Skeletal muscle cell (primary cell): ENCODE measurements around the gene MAP2K4.

Experiments
- DNase-seq: peaks from one replicate; pipeline ENCODE4 v3.0.0-alpha.2; 2010; ENCODE audit warnings: low read depth
- H3K4me3 ChIP-seq: 2 replicates; pipeline ENCODE4 v1.5.1; 2011; ENCODE audit warnings: low read depth, mild to moderate bottlenecking, control low read depth, low read length, moderate library complexity

The MAP2K4 gene

GRCh38 chr17:12034538-12034937 lies 13.9 kb downstream of the MAP2K4 start:
- H3K4me3 ChIP-seq, result no peak overlapping the region
- no peak for DNase-seq

DNA sequence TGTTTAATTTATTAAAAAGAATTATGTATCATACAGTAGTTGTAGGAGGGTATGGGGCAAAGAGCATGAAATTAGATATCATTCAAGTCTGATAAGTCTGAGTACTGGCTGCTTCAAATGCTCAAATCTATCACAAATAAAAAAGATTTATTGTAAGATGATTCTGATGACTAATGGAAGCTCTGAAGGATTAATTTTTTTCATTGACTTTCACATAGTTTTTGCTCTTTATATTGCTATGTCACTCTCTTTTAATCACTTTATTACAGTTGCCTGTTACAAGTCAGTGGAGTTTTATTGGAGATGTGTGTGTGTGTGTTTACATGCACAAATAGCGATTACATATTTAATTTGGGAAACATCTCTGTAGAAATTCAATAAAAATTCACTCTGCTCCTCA lies 15.0 kb downstream of the MAP2K4 start:
- no peak overlapping the region for H3K4me3 ChIP-seq
- DNase-seq, result no peak

GRCh38 chr17:12037970-12038369 lies 17.3 kb downstream of the MAP2K4 start:
- DNase-seq, result no peak
- H3K4me3 ChIP-seq, result no peak overlapping the region

- no peak overlapping the region for H3K4me3 ChIP-seq
- DNase-seq, result no peak
Observed at GRCh38 chr17:12040478-12040877, 19.8 kb downstream of the MAP2K4 start.

DNA sequence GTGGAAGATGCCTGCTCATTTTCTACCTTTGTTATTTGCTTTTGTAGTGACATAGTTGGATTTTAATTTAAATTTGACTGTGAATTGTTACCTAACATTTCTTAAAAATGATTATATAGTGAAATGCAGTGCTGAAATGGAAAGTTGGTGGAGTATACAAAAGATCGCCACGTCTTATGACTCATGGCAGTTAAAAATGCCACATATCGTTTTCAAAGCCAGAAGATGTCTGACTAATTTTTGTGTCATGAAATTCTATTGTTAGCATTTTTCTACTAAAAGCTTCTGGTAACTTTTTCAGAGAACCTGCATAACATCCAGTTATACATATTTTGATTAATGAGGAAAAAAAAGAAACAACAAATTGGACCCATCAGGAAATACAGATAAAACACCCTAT lies 20.6 kb downstream of the MAP2K4 start:
- DNase-seq, result peak; percentile 23
- H3K4me3 ChIP-seq, result no peak overlapping the region

DNA sequence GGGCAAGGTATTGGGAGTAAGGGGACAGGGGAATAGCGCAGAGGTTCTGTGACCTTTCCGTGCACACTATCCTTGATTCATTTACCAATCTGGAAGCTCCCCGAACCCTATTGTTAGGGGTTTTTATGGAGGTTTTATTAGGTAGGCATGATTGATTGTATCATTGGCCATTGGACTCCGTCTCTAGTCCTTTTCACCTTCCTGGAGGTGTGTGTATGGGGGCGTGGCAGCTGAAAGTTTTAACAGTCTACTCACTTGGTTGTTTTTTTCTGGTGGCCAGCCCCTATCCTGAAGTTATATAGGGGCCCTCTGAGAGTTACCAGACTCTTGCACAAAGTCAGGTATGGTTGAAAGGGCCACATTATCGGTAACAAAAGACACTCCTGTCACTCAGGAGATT lies 23.0 kb downstream of the MAP2K4 start:
- H3K4me3 ChIP-seq, result no peak overlapping the region
- DNase-seq, result no peak

DNA sequence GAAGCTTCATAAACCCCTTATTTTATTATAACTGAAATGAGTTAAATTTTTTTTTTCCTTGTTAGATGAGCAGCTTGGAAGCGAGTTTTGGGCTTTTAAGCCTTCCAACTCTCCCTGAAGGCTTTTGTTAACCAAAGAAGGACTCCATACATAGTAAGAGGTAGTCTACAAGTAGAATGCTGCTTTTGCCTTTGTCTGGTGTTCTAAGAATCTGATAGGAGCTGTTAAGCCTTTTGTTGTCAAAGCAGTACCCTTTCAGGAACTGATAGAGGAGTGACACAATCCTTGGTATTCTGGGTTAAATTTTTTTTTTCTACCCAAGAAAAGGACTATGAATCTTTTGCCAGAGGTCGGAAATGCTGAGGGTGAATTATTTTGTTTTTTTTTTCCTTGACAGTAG lies 26.1 kb downstream of the MAP2K4 start:
- H3K4me3 ChIP-seq, result no peak overlapping the region
- no peak for DNase-seq

DNA sequence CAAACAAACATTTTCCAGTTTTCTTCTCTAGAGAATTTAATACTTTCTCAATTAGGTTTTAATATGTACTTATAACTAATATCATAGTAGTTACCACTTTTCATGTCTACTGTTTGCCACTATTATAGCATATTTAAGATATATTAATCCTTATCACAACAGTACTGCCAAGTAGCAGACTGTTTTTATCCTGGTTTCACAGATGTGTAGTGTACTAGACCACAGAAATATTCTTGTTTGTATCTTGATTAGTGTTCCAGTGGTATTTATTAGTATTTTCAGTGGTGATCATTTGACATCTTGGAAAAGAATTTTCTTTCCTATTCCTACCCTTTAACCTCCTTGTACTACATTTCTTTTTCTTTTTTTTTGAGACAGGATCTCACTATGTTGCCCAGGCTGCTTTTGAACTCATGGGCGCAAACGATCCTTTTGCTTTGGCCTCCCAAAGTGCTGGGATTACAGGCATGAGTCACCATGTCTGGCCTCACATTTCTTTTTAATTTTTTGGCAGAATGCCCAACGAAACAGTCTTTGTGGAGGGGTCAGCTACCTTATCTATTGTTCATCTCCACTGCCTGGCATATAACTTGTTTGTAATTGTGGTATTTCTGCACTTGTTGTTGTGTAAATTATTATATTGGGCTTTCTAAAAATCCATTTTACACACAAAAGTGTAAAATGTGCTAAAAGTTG lies 27.2 kb downstream of the MAP2K4 start:
- no peak for DNase-seq
- no peak overlapping the region for H3K4me3 ChIP-seq

DNA sequence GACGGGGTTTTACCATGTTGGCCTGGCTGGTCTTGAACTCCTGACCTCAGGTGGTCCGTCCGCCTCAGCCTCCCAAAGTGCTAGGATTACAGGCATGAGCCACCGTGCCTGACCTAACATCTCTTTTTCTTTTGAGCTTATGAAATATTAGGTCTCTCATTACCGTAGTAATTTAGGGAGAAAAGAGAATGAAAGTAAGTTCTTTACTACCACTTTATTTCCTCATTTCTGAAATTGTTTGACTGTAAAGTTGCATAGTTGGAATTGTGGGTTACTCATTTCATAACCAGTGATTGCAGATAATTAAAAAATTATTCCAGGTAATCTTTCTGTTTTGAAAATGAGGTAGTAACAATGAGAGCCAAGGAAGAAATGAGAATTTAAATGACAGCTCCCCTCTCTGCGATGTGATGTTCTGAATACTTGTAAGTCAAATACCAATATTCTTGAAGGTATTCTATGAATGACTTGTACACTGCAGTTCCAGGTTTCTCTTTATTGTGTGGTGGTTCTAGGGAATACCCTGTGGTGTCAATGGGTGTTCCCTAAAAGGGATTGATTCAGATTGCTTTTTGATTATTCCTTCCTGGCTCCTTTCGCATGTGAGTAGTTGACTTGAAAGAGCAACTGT lies 28.3 kb downstream of the MAP2K4 start:
- DNase-seq, result no peak
- H3K4me3 ChIP-seq, result no peak overlapping the region

GRCh38 chr17:12050646-12051225 lies 30.1 kb downstream of the MAP2K4 start:
- no peak overlapping the region for H3K4me3 ChIP-seq
- DNase-seq, result no peak

GRCh38 chr17:12053552-12053951 lies 32.9 kb downstream of the MAP2K4 start:
- H3K4me3 ChIP-seq, result no peak overlapping the region
- no peak for DNase-seq

GRCh38 chr17:12055889-12056288 lies 35.2 kb downstream of the MAP2K4 start:
- H3K4me3 ChIP-seq, result no peak overlapping the region
- DNase-seq, result no peak

- no peak for DNase-seq
- no peak overlapping the region for H3K4me3 ChIP-seq
Observed at GRCh38 chr17:12057520-12057919, 36.8 kb downstream of the MAP2K4 start.

- H3K4me3 ChIP-seq, result no peak overlapping the region
- no peak for DNase-seq
Observed at GRCh38 chr17:12058535-12058934, 37.9 kb downstream of the MAP2K4 start.

DNA sequence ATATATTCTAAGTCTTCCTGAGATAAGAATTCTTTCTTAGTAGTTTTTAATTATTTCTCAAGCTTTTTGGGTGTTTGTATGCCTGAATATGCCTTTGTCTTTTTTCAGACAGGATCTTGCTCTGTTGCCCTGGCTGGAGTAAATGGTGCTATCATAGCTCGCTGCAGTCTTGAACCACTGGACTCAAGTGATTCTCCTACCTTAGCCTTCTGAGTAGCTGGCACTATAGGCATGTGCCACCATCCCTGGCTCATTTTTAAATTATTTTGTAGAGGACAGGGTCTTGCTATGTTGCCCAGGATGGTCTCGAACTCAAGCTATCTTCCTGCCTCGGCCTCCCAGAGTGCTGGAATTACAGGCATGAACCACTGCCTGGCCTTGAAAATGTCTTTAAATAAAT lies 41.6 kb downstream of the MAP2K4 start:
- no peak for DNase-seq
- no peak overlapping the region for H3K4me3 ChIP-seq

DNA sequence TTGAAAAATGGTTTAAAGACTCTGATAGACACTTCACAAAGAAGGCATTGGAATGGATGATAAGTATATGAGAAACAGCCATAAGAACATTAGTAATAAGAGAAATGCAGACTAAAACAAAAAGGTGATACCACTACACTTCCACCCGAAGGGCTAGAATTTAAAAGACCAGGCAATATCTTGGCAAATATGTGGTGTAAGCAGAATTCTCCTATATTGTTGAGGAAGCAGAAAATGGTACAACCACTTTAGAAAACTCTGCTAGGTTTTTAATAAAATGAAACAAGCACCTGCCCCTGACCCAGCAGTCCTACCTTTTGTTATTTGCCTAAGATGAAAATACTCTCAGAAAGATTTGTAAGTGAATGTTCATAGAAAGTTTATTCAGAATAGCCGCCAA lies 43.7 kb downstream of the MAP2K4 start:
- no peak for DNase-seq
- H3K4me3 ChIP-seq, result no peak overlapping the region

DNA sequence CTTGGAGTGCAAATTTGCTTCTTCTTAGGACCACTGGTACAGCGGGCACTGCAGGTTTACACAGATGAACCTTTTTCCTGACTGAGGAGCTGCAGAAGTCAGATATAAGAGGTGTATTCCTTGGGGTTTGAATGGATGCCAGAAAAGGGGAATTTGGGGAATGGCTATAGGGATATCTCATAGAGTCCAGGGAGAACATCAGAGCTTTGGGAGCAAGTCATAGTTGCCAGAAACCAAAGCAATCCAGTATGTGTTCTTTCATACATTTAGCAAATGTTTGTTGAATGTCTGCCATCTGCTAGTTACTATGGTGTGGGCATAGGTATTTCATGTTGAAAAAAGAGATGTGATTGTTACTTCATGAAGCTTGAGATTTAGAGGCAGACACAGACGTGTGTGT lies 46.8 kb downstream of the MAP2K4 start:
- DNase-seq, result no peak
- H3K4me3 ChIP-seq, result no peak overlapping the region

DNA sequence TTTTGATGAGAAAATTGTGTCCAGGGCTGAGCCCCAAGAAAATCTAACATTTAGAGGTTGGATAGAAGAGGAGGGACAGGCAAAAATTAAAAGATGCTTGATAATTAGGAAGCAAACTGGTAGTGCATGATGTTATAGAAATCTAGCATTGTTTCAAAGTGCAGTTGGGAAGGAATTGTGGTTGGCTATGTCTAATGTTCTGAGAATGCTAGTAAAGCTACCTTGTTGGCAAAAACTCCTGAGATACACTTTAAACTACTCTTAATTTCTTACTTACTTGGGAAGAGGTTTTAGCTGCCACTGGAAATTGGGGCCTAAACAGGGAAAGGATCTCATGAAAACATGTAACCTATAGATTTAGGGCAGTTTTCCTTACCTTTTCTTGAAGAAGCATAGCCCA lies 48.3 kb downstream of the MAP2K4 start:
- no peak overlapping the region for H3K4me3 ChIP-seq
- no peak for DNase-seq

GRCh38 chr17:12070561-12070960 lies 49.9 kb downstream of the MAP2K4 start:
- DNase-seq, result peak; percentile 38
- no peak overlapping the region for H3K4me3 ChIP-seq

DNA sequence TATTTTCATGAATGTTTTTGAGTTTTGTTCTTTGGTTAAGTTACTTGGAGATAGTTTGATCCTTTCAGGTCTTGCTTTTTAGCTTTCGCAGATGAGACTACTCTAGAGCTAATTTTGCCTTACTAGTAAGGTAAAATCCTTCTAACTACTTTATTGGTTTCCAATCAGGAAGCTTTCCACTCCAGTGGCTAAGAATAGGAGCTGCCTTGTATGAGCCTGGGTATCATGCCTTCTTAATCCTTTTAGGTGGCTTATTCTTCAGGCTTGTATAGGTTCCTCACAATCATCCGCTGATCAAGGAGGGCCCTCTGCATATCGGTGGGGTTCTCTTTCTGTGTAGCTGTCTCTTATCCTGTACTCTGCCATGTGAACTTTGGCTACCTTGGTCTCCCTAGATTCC lies 53.7 kb downstream of the MAP2K4 start:
- no peak for DNase-seq
- H3K4me3 ChIP-seq, result no peak overlapping the region

DNA sequence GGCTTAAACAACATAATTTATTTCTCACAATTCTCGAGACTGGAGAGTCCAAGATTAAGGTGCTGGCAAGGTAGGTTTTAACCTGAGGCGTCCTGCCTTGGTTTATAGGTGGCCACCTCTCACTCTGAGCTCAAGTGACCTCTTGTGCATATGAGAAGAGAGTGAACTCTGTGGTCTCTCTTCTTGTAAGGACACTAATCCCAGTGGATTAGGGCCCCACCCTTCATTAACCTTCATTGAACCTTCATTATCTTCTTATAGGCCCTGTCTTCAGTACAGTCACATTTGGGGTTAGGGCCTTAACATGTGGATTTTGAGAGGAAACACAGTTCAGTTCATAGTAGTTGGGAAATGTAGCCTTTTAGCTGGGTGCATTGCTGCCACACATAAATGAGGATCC lies 57.1 kb downstream of the MAP2K4 start:
- DNase-seq, result no peak
- H3K4me3 ChIP-seq, result no peak overlapping the region
